Left ventricle myocardium inferior (tissue), 1 donor: ENCODE results near the gene ANO9. TPM values are rescaled to one million over a fixed set of nuclear protein-coding genes. Genes with fewer than 3 reads are reported as not detected.

Experiments used
- DNase-seq: peaks from one replicate; pipeline ENCODE4 v3.0.0-alpha.2; 2020
- H3K27ac ChIP-seq: fragments of 200-600 bp; replicated peaks from 2 replicates; pipeline ENCODE4 v1.8.0; 2021
- H3K27me3 ChIP-seq: fragments of 200-600 bp; 2 replicates; pipeline ENCODE4 v1.8.0; 2021; ENCODE audit warnings: low read depth
- H3K36me3 ChIP-seq: fragments of 200-600 bp; 2 replicates; pipeline ENCODE4 v1.8.0; 2021
- H3K4me1 ChIP-seq: fragments of 200-600 bp; 2 replicates; pipeline ENCODE4 v1.8.0; 2021
- H3K4me3 ChIP-seq: fragments of 200-600 bp; 2 replicates; pipeline ENCODE4 v1.8.0; 2021; ENCODE audit warnings: mild to moderate bottlenecking, moderate library complexity
- H3K9me3 ChIP-seq: fragments of 200-600 bp; replicated peaks from 2 replicates; pipeline ENCODE4 v1.8.0; 2021
- CTCF ChIP-seq: fragments of 200-600 bp; IDR thresholded peaks from 2 replicates; pipeline ENCODE4 v1.8.0; 2021; ENCODE audit warnings: antibody characterized with exemption, mild to moderate bottlenecking, borderline replicate concordance
- intact Hi-C: fragments of 100-400 bp; cut with micrococcal nuclease; formaldehyde crosslinking; loops from one replicate; pipeline ENCODE4 v1.11.0; 2022
- total RNA-seq: library from RNA; stranded (reverse); fragmentation: NEBNext Ultra II Directional; extraction: Animal tissue kit (Norgen Biotek cat#: 25700); gene quantifications from one replicate; pipeline ENCODE4 v1.2.1, GENCODE V29; 2021
- donor health status: DM: no; HTN: yes; CAD: no; lungs with severe emphysema.

Gene ANO9
- total RNA-seq, 1 donor from 2014 or later: 0.11 TPM

GRCh38 chr11:433641-434040 is 8.2 kb downstream of the ANO9 start:
- no peaks in the 10 kb centered on the region for H3K4me1 ChIP-seq
- DNase-seq: no peak
- intact Hi-C loops: no loop called here
- no peaks in the 10 kb centered on the region for H3K9me3 ChIP-seq
- H3K4me3 ChIP-seq: no peak overlapping the region
- H3K27me3 ChIP-seq: peaks cover 43% of the 10 kb centered on the region
- H3K27ac ChIP-seq: no peak overlapping the region
- no peak for TF ChIP-seq CTCF
- H3K36me3 ChIP-seq: no peaks in the 10 kb centered on the region

- H3K27me3 ChIP-seq: peaks cover 46% of the 10 kb centered on the region
- TF ChIP-seq CTCF: no peak
- intact Hi-C loops: no loop called here
These were observed 8.7 kb downstream of the ANO9 start for GRCh38 chr11:433111-433510.

GRCh38 chr11:432501-433100 is 9.2 kb downstream of the ANO9 start:
- no peaks in the 10 kb centered on the region for H3K36me3 ChIP-seq
- peaks cover 43% of the 10 kb centered on the region for H3K27me3 ChIP-seq
- H3K27ac ChIP-seq: no peak overlapping the region
- intact Hi-C loops: no loop called here
- TF ChIP-seq CTCF: no peak
- no peaks in the 10 kb centered on the region for H3K9me3 ChIP-seq
- no peak for DNase-seq
- no peak overlapping the region for H3K4me3 ChIP-seq
- H3K4me1 ChIP-seq: no peaks in the 10 kb centered on the region

More at GRCh38 chr11:433111-433510, 8.7 kb downstream of the ANO9 start:
- Histone ChIP-seq H3K4me1 (no peaks in the 10 kb centered on the region), H3K36me3 (no peaks in the 10 kb centered on the region), H3K4me3 (no peak overlapping the region), H3K9me3 (no peaks in the 10 kb centered on the region), H3K27ac (no peak overlapping the region)
- DNase-seq: no peak

GRCh38 chr11:431921-432320 is 9.9 kb downstream of the ANO9 start:
- Histone ChIP-seq H3K36me3 (no peaks in the 10 kb centered on the region), H3K4me3 (no peak overlapping the region), H3K27me3 (peaks cover 44% of the 10 kb centered on the region), H3K27ac (no peak overlapping the region), H3K9me3 (no peaks in the 10 kb centered on the region), H3K4me1 (no peaks in the 10 kb centered on the region)
- TF ChIP-seq CTCF: no peak
- no peak for DNase-seq
- intact Hi-C loops: no loop called here

GRCh38 chr11:429931-430456 is 11.8 kb downstream of the ANO9 start:
- no peak for TF ChIP-seq CTCF
- intact Hi-C loops: no loop called here
- H3K27ac ChIP-seq: no peak overlapping the region
- H3K27me3 ChIP-seq: peaks cover 55% of the 10 kb centered on the region
- no peaks in the 10 kb centered on the region for H3K9me3 ChIP-seq
- no peak overlapping the region for H3K4me3 ChIP-seq
- H3K4me1 ChIP-seq: no peaks in the 10 kb centered on the region
- DNase-seq: no peak
- H3K36me3 ChIP-seq: no peaks in the 10 kb centered on the region
